CD1c-positive myeloid dendritic cell (primary cell): ENCODE results near the gene RPS27L.

Experiments
- DNase-seq: peaks from one replicate; pipeline ENCODE4 v3.0.0-alpha.2; 2016; ENCODE audit errors: extremely low spot score

RPS27L gene

DNA sequence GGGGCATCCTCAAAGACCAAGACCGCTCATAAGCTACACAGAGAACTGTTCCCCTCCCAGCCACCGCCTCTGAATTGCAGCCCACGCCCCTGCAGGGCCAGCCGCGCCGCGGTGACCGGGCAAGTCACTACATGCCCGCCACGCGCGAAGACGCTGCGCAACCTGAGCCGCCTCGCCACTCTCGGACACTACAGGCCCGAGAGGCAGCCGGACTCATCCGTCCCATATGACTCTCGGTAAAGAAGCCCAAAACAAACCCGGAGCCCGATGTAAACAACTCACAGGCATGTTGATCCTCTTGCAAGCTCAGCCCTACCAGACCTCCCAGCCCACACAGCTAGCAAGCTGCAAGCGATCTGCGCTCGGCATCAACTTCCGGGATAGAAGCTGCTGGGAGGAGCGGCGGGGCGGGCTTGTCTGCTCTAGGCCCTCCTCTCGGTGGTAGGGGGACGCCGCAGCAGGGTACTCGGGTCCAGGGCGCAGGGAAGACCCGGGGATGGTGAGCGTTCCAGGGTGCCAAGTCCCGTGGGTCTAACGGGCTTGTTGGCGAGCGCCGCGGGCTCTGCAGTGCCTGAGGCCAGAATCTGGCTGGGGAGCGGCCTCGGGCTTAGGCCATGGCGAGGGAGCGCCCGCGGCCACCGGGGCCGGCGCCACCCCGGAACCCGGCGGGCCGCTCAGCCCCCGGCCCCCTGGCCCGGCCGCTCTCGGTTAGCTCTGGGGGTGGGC is at the start of gene RPS27L:
Gene RPS27L (minus strand): TSS at position 360 of the 726 bp plus-strand sequence. CDS start 72 bp downstream, at position 288.
- DNase-seq = peak; percentile 92

DNA sequence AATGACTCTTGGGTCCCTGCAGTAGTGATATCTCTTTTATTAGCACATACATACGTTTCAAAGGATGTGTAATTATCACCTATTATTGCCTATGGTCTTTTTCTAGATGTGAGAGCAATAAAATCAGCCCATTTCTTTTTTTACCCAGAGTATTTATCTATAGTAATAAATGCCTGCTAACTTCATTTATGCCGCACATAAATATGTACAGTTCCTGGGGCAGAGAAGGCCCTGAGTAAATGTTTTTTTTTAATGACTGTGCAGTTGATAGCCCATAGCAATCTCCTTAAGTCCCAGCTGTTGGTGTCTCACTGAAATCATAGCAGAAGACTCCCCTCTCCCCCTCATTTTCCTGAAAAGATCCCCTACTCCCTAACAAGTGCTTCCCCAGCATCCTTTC is 48.8 kb upstream of the RPS27L start:
- no peak for DNase-seq

GRCh38 chr15:63203451-63204090 is 46.3 kb upstream of the RPS27L start:
- DNase-seq = peak; percentile 58

DNA sequence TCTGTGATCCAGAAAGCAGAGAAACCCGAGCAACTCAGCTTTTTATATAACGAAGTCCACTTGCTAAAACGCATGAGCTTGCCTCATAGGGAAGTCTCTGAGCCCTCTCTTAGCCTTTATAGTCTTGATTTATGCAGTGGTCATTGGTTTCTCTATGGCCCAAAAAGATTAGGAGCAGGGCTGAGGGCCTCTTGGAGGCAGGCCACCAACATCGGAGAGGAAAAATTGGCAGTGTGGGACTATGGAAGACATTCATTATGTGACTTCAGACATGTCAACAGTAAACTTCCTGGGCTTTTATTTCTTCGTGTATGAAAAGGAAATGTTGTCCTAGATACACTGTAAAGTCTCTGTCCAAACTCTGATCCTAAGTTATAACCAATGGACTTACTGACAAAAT is 45.6 kb upstream of the RPS27L start:
- no peak for DNase-seq

DNA sequence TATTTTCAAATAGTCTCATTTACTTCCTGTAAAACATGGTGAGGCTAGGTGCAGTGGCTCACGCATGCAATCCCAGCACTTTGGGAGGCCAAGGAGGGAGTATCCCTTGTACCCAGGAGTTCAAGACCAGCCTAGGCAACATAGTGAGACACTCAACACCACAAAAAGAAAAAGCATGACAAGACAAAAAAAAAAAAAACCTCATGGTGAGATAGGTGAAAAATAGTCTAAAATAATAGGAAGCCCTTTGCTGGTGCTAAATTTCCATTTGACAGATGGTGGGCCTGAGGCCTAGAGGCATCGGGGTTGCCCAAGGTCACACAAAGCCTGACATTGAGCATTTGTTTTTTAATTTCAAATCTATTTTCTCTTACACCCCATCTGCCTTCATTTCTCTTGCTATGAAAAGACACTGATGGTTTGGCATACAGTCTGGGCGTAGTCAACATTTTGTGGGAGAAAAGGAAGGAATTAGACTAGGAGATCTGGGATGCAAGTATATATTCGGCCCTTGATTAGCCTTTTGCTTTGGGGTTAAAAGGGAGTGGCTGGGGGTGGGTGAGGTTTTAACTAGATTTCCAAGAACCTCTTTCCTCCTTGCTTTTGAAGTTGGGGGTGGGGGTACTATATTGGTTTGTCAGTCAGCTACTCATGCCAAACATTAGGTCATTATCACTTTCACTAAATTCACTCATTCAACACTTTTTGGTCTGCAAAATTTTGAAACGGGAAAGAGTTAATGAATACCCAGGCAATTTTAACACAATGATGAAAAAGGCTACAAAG is 43.4 kb upstream of the RPS27L start:
- DNase-seq = no peak

GRCh38 chr15:63198371-63199250 is 41.3 kb upstream of the RPS27L start:
- DNase-seq = no peak

DNA sequence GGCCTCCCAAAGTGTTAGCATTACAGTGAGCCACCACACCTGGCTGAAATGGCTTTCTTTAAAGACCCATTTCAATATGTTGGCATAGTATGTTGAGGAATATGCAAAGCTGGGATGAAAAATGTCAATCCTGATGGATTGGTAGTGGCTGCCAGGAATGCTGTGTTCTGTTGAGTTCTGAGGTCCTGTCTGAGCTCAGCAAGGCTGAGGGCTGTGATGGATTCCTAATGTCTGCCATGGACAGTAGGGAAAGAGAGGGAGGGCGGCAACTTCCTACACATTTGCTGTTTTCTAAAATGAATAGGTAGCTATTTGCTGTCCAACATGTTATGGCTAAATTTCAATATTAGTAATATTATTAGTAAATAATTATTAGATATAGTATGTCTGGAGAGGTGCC is 40.3 kb upstream of the RPS27L start:
- DNase-seq = no peak

DNA sequence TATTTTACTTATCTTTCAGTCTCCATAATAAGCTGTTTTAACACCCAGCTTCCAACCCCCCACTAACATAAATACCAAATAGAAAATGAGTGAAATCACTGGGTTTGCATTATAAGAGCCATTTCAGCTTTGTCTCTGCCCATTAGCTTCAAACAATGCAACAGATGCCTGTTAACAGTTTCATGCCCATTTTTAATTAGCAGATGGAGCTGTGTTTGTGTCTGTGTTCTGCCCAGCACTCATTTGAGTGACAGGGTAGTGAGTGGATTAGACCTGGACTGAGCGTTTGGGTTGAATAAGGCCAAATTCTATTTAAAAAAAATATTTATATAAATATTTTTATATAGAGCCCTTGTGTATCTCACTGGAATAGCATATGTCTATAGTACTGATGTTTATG is 39.6 kb upstream of the RPS27L start:
- DNase-seq = no peak

- DNase-seq = peak; percentile 55
These were observed 38.3 kb upstream of the RPS27L start for GRCh38 chr15:63195569-63196015.

DNA sequence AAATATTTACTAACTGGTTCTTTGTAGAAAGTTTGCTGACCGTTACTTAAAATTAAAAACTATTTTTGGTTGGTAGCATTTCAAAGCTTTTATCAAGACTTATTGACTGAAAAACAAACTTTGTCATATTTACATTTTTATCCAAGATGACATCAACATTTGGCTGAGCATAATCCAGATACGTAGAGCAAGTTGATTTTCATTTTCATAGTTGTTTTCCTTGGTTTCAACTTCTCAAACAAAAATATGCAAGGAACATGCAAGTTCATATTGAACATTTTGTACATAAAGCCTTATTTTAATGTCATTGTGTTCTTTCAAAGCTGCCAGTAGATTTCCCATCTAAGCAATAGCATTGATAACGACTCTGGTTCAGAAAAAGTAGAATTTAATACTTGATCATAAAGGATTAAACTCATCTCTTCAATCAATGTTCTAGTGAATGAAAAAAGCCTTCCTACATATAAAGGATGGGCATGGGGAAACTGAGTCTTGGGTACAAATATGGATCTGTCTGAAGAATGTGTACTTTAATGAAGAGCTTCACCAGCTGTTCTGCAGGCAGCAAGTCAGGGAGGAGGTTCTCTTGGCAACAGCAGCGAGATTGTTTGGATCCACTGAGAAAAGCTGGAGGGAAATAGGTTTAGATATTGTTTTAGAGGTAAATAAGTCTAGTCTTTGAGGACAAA is 37.7 kb upstream of the RPS27L start:
- no peak for DNase-seq

- DNase-seq = no peak
These were observed 37.0 kb upstream of the RPS27L start for GRCh38 chr15:63194302-63194701.

- DNase-seq = peak; percentile 30
These were observed 35.4 kb upstream of the RPS27L start for GRCh38 chr15:63192619-63193206.

DNA sequence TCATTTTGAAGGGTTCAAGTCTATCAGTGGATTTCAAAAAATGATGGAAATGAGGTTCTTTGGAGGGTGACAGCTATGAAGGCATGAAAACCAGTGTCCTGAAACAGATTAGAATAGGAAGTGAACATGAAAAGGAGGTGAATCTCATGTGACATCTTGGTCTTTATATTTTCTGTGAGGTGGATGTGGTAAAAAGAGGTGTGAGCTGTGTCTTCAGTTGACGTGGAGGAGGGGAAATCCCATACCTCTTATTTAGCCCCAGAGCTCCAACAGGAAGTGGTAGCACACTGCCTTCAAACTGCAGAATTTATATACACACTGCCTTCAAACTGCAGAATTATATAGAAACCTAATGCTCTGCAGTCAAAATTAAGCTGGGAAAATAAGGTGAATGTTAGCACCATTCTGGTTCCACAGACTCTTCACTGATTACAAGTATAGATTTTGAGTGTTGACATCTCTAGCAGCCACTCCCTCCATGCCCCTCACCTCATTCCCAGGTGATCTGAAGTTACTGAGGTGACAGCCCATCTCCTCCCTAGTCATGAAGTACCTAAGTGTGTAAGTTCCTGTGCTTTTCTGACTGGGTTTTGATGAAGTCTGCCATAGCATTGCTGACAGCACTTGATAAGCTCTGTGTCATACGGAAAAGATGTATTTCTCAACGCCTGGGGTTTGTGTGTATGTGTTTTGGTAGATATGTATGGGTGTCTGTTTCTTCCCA is 34.8 kb upstream of the RPS27L start:
- peak; percentile 76 for DNase-seq

DNA sequence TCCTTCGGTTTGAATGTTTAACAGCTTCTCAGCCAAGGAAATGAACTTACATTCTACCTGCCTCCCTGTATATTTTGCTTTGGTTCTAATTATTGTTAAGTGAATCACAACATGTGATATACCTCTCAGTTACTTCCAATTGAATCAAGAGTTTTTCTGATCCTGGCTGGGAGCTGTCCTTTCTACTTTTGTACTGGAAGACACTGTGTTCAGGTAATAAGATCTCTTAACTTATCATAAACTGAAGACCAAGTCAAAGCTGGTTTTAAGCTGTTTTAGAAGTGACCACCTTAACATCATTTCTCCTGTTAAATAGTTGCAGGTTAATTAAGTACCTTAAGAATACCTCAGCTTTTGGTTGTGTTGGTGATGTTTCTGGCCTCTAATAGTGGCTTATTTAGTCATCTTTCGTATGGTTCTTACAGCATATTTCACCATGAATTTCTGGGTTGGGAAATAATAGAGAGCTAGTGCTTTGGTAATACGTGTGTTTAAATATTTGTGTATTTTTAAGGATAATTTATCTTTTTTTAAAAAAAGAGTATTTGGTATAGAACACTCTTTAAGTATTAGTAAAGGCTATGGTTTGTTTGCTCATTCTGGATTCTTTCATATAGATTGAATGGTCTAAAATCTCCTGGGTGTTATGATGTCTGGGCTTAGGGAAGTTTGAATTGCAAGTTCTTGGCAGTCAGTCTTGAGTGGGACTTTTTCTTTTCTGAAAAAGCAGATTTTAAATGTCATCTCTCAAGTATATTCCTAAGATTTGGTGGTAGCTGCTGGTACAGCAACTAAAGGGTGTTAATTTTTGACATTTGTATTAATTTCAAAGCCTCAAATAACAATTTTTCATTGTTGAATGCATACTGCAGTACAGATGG is 33.7 kb upstream of the RPS27L start:
- DNase-seq = peak; percentile 41

GRCh38 chr15:63189941-63190768 is 32.9 kb upstream of the RPS27L start:
- DNase-seq = peak; percentile 67

DNA sequence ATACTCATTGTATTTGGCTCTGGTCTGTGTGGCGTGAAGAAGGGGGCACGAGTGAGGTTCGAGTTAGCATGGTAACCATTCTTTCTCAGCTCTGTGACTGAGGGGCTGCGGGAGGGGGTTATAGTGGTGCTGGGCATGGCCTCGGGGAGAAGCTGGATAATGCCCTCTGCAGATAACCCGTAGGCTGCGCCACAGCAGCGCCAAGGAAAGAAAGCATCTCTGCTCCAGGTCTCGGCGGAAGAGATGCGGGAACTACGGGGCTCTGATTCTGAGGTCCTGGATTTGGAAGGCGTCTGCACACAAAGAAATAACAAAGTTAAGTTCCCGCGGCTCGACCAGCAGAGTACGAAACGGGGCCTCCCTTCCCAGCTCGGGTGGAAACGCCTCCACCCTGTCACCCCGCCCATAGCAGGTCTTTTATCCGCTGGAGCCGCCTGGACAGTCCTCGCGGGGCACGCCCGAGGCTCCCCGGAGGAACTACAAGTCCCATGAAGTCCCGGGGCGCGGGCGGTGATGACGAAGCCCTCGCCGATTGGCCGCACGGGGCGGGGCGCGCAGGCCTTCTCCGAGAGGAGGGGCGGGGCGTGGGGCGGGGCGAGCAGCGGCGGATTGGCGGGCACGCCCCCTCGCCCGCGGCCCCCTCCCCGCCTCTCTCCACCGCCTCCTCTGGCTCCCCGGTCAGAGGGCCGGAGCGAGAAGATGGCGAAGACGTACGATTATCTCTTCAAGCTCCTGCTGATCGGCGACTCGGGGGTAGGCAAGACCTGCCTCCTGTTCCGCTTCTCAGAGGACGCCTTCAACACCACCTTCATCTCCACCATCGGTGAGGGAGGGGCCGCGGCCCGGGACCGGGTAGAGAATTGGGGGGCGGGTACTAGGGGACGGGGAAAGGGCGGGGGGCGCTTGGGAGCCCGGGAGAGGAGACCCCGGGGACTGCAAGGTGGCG is 31.9 kb upstream of the RPS27L start, which contains the start of gene RAB8B:
Gene RAB8B (plus strand): TSS at position 681 of the 946 bp plus-strand sequence. CDS start 19 bp downstream, at position 700.
- peak; percentile 98 for DNase-seq
